B cell (primary cell): Measurements from ENCODE around the gene TUBA1C. TPM values are rescaled to one million over a fixed set of nuclear protein-coding genes. Genes with fewer than 3 reads are reported as not detected.

Experiments used
- ATAC-seq: fragments of 200-7000 bp; cut with Tn5 transposase; one replicate; pipeline ENCODE4 v1.10.0; 2021; ENCODE audit warnings: low read depth, mild to moderate bottlenecking, moderate number of reproducible peaks, moderate library complexity
- CTCF ChIA-PET: fragments of 350-600 bp; sonication (Branson Sonifier 250); formaldehyde crosslinking; loops from one replicate; lab custom pipeline; 2021; ENCODE audit warnings: antibody characterized with exemption, inconsistent platforms; lab: Charles Lee
- POLR2A ChIA-PET: fragments of 350-600 bp; sonication (Branson Sonifier 250); formaldehyde crosslinking; loops from one replicate; lab custom pipeline; 2021; ENCODE audit warnings: antibody characterized with exemption; lab: Charles Lee
- DNase-seq: peaks from one replicate; pipeline ENCODE4 v3.0.0; 2013
- H2AFZ ChIP-seq: 2 replicates; pipeline ENCODE4 v1.6.1; 2012; ENCODE audit warnings: mild to moderate bottlenecking, low read depth, low read length; ENCODE audit not compliant: insufficient read depth, poor library complexity, severe bottlenecking
- H3K27ac ChIP-seq, 2 donors: 1 replicate in 1 of 2; 2 replicates in 1 of 2; pipeline ENCODE4 v1.5.1; 2012 to 2013; ENCODE audit warnings: low read length in 2 of 2, mild to moderate bottlenecking in 2 of 2, moderate library complexity in 1 of 2
- H3K27me3 ChIP-seq, 4 experiments: fragments of 200-600 bp in 1 of 4; sonication (generic) in 1 of 4; replicated peaks in 1 of 4; 1 replicate in 2 of 4; 2 replicates in 2 of 4; pipeline versions ENCODE4 v1.6.1 to v1.7.0; 2013 to 2016; ENCODE audit warnings: low read length in 3 of 4, mild to moderate bottlenecking in 2 of 4, mixed read lengths in 1 of 4, moderate library complexity in 1 of 4; ENCODE audit not compliant: insufficient read depth in 4 of 4, control insufficient read depth in 3 of 4; ENCODE audit errors: control extremely low read depth in 1 of 4
- H3K36me3 ChIP-seq, 2 experiments: replicated peaks in 1 of 2; 1 replicate in 1 of 2; 2 replicates in 1 of 2; pipeline versions ENCODE4 v1.6.1 to v1.7.1; 2013; ENCODE audit warnings: low read length in 1 of 2; ENCODE audit not compliant: insufficient read depth in 2 of 2, control insufficient read depth in 1 of 2; ENCODE audit errors: control extremely low read depth in 1 of 2, extremely low read depth in 1 of 2
- H3K4me1 ChIP-seq, 2 donors: fragments of 200-600 bp in 1 of 2; sonication (generic) in 1 of 2; 1 replicate in 1 of 2; 2 replicates in 1 of 2; pipeline versions ENCODE4 v1.5.1 to v1.6.1; 2013 to 2017; ENCODE audit warnings: low read length in 2 of 2; ENCODE audit not compliant: control insufficient read depth in 2 of 2, insufficient read depth in 2 of 2
- H3K4me2 ChIP-seq: replicated peaks from 2 replicates; pipeline ENCODE3; 2012; ENCODE audit warnings: mild to moderate bottlenecking, low read depth, low read length; ENCODE audit not compliant: poor library complexity, severe bottlenecking
- H3K4me3 ChIP-seq, 5 experiments: fragments of 200-600 bp in 1 of 5; sonication (generic) in 1 of 5; 1 replicate in 3 of 5; 2 replicates in 2 of 5; pipeline versions ENCODE4 v1.5.1 to v1.7.0; 2011 to 2016; ENCODE audit warnings: low read length in 4 of 5, mild to moderate bottlenecking in 4 of 5, low read depth in 2 of 5, control low read depth in 1 of 5, moderate library complexity in 1 of 5; ENCODE audit not compliant: insufficient read depth in 1 of 5; ENCODE audit errors: control extremely low read depth in 1 of 5, extremely low read depth in 1 of 5
- H3K79me2 ChIP-seq: fragments of 200-600 bp; sonication (generic); one replicate; pipeline ENCODE4 v1.6.0; 2016; ENCODE audit warnings: low read length; ENCODE audit not compliant: control insufficient read depth, insufficient read depth
- H3K9ac ChIP-seq: fragments of 200-600 bp; sonication (generic); 2 replicates; pipeline ENCODE4 v1.6.1; 2017; ENCODE audit warnings: mild to moderate bottlenecking, low read length, moderate library complexity
- H3K9me3 ChIP-seq, 3 donors: one replicate each; pipeline versions ENCODE4 v1.6.1 to v1.7.1; 2013; ENCODE audit warnings: low read length in 2 of 3; ENCODE audit not compliant: control insufficient read depth in 2 of 3, insufficient read depth in 1 of 3; ENCODE audit errors: control extremely low read depth in 1 of 3
- H4K20me1 ChIP-seq: 2 replicates; pipeline ENCODE4 v1.6.0; 2012; ENCODE audit warnings: mild to moderate bottlenecking, low read length; ENCODE audit not compliant: insufficient read depth, control insufficient read depth, poor library complexity, severe bottlenecking
- H3K27ac Mint-ChIP-seq: one replicate; pipeline ENCODE4 v1.8.0; 2021; ENCODE audit warnings: mixed read lengths
- H3K27me3 Mint-ChIP-seq: one replicate; pipeline ENCODE4 v1.8.0; 2021; ENCODE audit warnings: mixed read lengths
- H3K4me1 Mint-ChIP-seq: one replicate; pipeline ENCODE4 v1.8.0; 2021; ENCODE audit warnings: mixed read lengths
- H3K4me3 Mint-ChIP-seq: one replicate; pipeline ENCODE4 v1.8.0; 2021; ENCODE audit warnings: mixed read lengths
- H3K9me3 Mint-ChIP-seq: one replicate; pipeline ENCODE4 v1.8.0; 2022; ENCODE audit warnings: mixed read lengths; ENCODE audit not compliant: insufficient read depth
- CTCF ChIP-seq: fragments of 200-600 bp; IDR thresholded peaks from one replicate; pipeline ENCODE4 v1.8.0; 2022; ENCODE audit warnings: antibody characterized with exemption, mild to moderate bottlenecking
- EZH2 ChIP-seq: IDR thresholded peaks from 2 replicates; pipeline ENCODE4 v1.6.1; 2012; ENCODE audit warnings: borderline replicate concordance, low read depth, mild to moderate bottlenecking, moderate library complexity, low read length; ENCODE audit not compliant: insufficient read depth, poor library complexity, severe bottlenecking
- WGBS: methylation state at CpG from one replicate; pipeline ENCODE4 v1.1.5; 2013; ENCODE audit warnings: missing lambda C conversion rate; ENCODE audit not compliant: insufficient coverage; 5-methylcytosine and 5-hydroxymethylcytosine counted together
- intact Hi-C: fragments of 100-400 bp; cut with micrococcal nuclease; formaldehyde crosslinking; loops from one replicate; pipeline ENCODE4 v1.10.0; 2022
- polyA minus RNA-seq: library from RNA; depleted of rRNA, polyadenylated mRNA; stranded (reverse); fragments of >200 nt; gene quantifications from 2 replicates; pipeline ENCODE4 v1.2.3, GENCODE V29; 2012
- polyA plus RNA-seq: library from polyadenylated mRNA; depleted of rRNA; stranded (reverse); fragments of >200 nt; gene quantifications from 2 replicates; pipeline ENCODE4 v1.2.3, GENCODE V29; 2012
- total RNA-seq, 2 donors: library from RNA; stranded (reverse); fragments of 120-200 nt in 1 of 2; gene quantifications; 1 replicate in 1 of 2; 2 replicates in 1 of 2; pipeline versions ENCODE4 v1.2.3 to v1.2.4, GENCODE V29; 2013 to 2022

The TUBA1C gene
- total RNA-seq (34.9 and 35.2 TPM in 2 replicates), polyA plus RNA-seq (89.3 and 121 TPM in 2 replicates), polyA minus RNA-seq (44.2 and 54.4 TPM in 2 replicates)
- total RNA-seq (2013) = 23.8 TPM

- CTCF ChIA-PET = interaction anchor here (0.5 to 3.1 kb wide), 7 partner anchors 23 to 273 kb away, joined by 3 to 14 read pairs (median 4); partner anchors contain the start of genes DNAJC22 and TUBA1A
- Histone ChIP-seq H3K4me2 (peak within 1 kb of the TSS; percentile 92), H4K20me1 (no peaks in the 10 kb centered on the region), H3K27ac (peak within 1 kb of the TSS; percentile 80 to 82), H3K27me3 (no peaks in the 10 kb centered on the region), H3K36me3 (peaks cover 4 to 5% of the 10 kb centered on the region in 2 experiments), H3K79me2 (peaks cover 33% of the 10 kb centered on the region), H3K4me3 (peak within 1 kb of the TSS; percentile 42 to 98 (median 83)), H2AFZ (peak within 1 kb of the TSS; percentile 93), H3K4me1 (peaks cover 4 to 12% of the 10 kb centered on the region in 2 donors), H3K9me3 (no peaks in the 10 kb centered on the region), H3K9ac (peak within 1 kb of the TSS; percentile 92)
- intact Hi-C loops = loop anchor here (1.0 to 2.0 kb wide), 5 partner anchors 31 to 135 kb away; partner anchors contain the start of genes C1QL4, TROAP and TUBA1A
- Mint-ChIP-seq H3K4me3 (peak within 1 kb of the TSS; percentile 97), H3K9me3 (no peaks in the 10 kb centered on the region), H3K27me3 (no peaks in the 10 kb centered on the region), H3K4me1 (peaks cover 20% of the 10 kb centered on the region), H3K27ac (peak within 1 kb of the TSS; percentile 94)
- under 1% methylated on average over 46 of the region's 61 CpGs for WGBS
- no peak for TF ChIP-seq CTCF
- TF ChIP-seq EZH2 = no peak
- ATAC-seq = peak; percentile 93
- DNase-seq = peak; percentile 92
- POLR2A ChIA-PET = interaction anchor here (0.5 to 1.5 kb wide), 8 partner anchors 11 to 495 kb away, joined by 3 to 9 read pairs (median 6); partner anchors contain the start of genes LMBR1L, PRPH and TUBA1A
These were observed at the start of gene TUBA1C for GRCh38 chr12:49264873-49265792. Gene TUBA1C, plus strand, starts transcription at chr12:49265082. Its CDS starts 100 bp downstream, at chr12:49265182.
